Activated CD8-positive, alpha-beta memory T cell treated with anti-CD3 and anti-CD28 coated beads, Interleukin-2, amount 10 ng/mL, durations not matched to agents 7 days and 5 days (primary cell): Measurements from ENCODE around the gene DNPEP. TPM values are rescaled to one million over a fixed set of nuclear protein-coding genes. Genes with fewer than 3 reads are reported as not detected.

Source experiments
- ATAC-seq: fragments of 150-1000 bp; cut with Tn5 transposase; one replicate; pipeline ENCODE4 v1.10.0; 2021; ENCODE audit warnings: moderate library complexity
- CTCF ChIA-PET: fragments of 350-600 bp; sonication (Branson Sonifier 250); formaldehyde crosslinking; loops from one replicate; lab custom pipeline; 2021; ENCODE audit warnings: antibody characterized with exemption; lab: Charles Lee
- DNase-seq: peaks from one replicate; pipeline ENCODE4 v3.0.0-alpha.2; 2020
- H3K27ac Mint-ChIP-seq: one replicate; pipeline ENCODE4 v1.8.0; 2021; ENCODE audit warnings: mild to moderate bottlenecking, mixed read lengths
- H3K27me3 Mint-ChIP-seq: one replicate; pipeline ENCODE4 v1.8.0; 2021; ENCODE audit warnings: mixed read lengths
- H3K36me3 Mint-ChIP-seq: one replicate; pipeline ENCODE4 v1.8.0; 2021; ENCODE audit warnings: mild to moderate bottlenecking, mixed read lengths
- H3K4me1 Mint-ChIP-seq: one replicate; pipeline ENCODE4 v1.8.0; 2021; ENCODE audit warnings: mixed read lengths
- H3K4me3 Mint-ChIP-seq: one replicate; pipeline ENCODE4 v1.8.0; 2021; ENCODE audit warnings: mild to moderate bottlenecking, moderate library complexity, mixed read lengths
- H3K9me3 Mint-ChIP-seq: one replicate; pipeline ENCODE4 v1.8.0; 2022; ENCODE audit warnings: low read depth, mixed read lengths
- total RNA-seq, 2 experiments: library from RNA; stranded (reverse); gene quantifications; one replicate each; pipeline ENCODE4 v1.2.3, GENCODE V29; 2021

Gene DNPEP
- total RNA-seq, 2 experiments from 2014 or later: 60.3 to 64.8 TPM

GRCh38 chr2:219386532-219387280 lies 1.0 kb downstream of the DNPEP start:
- ATAC-seq: no peak
- Mint-ChIP-seq H3K27me3 (peaks cover 4% of the 10 kb centered on the region), H3K27ac (peak overlapping the region; percentile 93), H3K36me3 (peaks cover 15% of the 10 kb centered on the region), H3K4me3 (peak overlapping the region; percentile 88), H3K9me3 (peaks cover 2% of the 10 kb centered on the region), H3K4me1 (peaks cover 13% of the 10 kb centered on the region)
- DNase-seq: no peak
- CTCF ChIA-PET: interaction anchor here (0.7 to 2.8 kb wide), 9 partner anchors 8 to 233 kb away, joined by 3 to 27 read pairs (median 5); no protein-coding TSS in a partner anchor

GRCh38 chr2:219385958-219386520 lies 1.7 kb downstream of the DNPEP start:
- H3K36me3 Mint-ChIP-seq: peaks cover 15% of the 10 kb centered on the region

GRCh38 chr2:219384859-219385258 lies 2.9 kb downstream of the DNPEP start:
- Mint-ChIP-seq H3K36me3 (peaks cover 15% of the 10 kb centered on the region), H3K9me3 (no peaks in the 10 kb centered on the region), H3K27me3 (no peaks in the 10 kb centered on the region), H3K4me1 (peaks cover 13% of the 10 kb centered on the region), H3K27ac (no peak overlapping the region), H3K4me3 (no peak overlapping the region)
- DNase-seq: no peak
- CTCF ChIA-PET: no interaction called here
- ATAC-seq: no peak

More at GRCh38 chr2:219385958-219386520, 1.7 kb downstream of the DNPEP start:
- no peak for DNase-seq
- H3K4me1 Mint-ChIP-seq: peaks cover 13% of the 10 kb centered on the region
- H3K9me3 Mint-ChIP-seq: no peaks in the 10 kb centered on the region
- H3K4me3 Mint-ChIP-seq: peak overlapping the region; percentile 88
- H3K27ac Mint-ChIP-seq: peak overlapping the region; percentile 11
- ATAC-seq: no peak
- CTCF ChIA-PET: interaction anchor here (1.7 kb wide), 1 partner anchor 108 kb away, joined by 7 read pairs; no protein-coding TSS in a partner anchor
- peaks cover 2% of the 10 kb centered on the region for H3K27me3 Mint-ChIP-seq

- no peaks in the 10 kb centered on the region for H3K9me3 Mint-ChIP-seq
- CTCF ChIA-PET: interaction anchor here (0.7 kb wide), 1 partner anchor 100 kb away, joined by 3 read pairs; no protein-coding TSS in a partner anchor
- no peak for ATAC-seq
- no peaks in the 10 kb centered on the region for H3K27me3 Mint-ChIP-seq
- peaks cover 15% of the 10 kb centered on the region for H3K36me3 Mint-ChIP-seq
- DNase-seq: no peak
- no peak overlapping the region for H3K4me3 Mint-ChIP-seq
- no peak overlapping the region for H3K27ac Mint-ChIP-seq
- H3K4me1 Mint-ChIP-seq: peaks cover 13% of the 10 kb centered on the region
Measured at GRCh38 chr2:219384083-219384713, 3.5 kb downstream of the DNPEP start.

GRCh38 chr2:219381448-219381847 lies 6.3 kb downstream of the DNPEP start:
- no peak overlapping the region for H3K27ac Mint-ChIP-seq
- H3K4me3 Mint-ChIP-seq: no peak overlapping the region
- peaks cover 18% of the 10 kb centered on the region for H3K36me3 Mint-ChIP-seq
- no peaks in the 10 kb centered on the region for H3K27me3 Mint-ChIP-seq
- DNase-seq: no peak
- peaks cover 7% of the 10 kb centered on the region for H3K4me1 Mint-ChIP-seq
- ATAC-seq: no peak
- CTCF ChIA-PET: no interaction called here
- no peaks in the 10 kb centered on the region for H3K9me3 Mint-ChIP-seq

- DNase-seq (no peak), ATAC-seq (no peak)
- H3K27ac Mint-ChIP-seq: no peak overlapping the region
- H3K4me1 Mint-ChIP-seq: peaks cover 5% of the 10 kb centered on the region
- CTCF ChIA-PET: no interaction called here
- no peaks in the 10 kb centered on the region for H3K27me3 Mint-ChIP-seq
- no peak overlapping the region for H3K4me3 Mint-ChIP-seq
- peaks cover 14% of the 10 kb centered on the region for H3K36me3 Mint-ChIP-seq
- no peaks in the 10 kb centered on the region for H3K9me3 Mint-ChIP-seq
Measured at GRCh38 chr2:219380926-219381325, 6.8 kb downstream of the DNPEP start.

GRCh38 chr2:219378163-219378851 lies 9.4 kb downstream of the DNPEP start:
- CTCF ChIA-PET: interaction anchor here (1.3 to 1.4 kb wide), 2 partner anchors 9 to 10 kb away, joined by 5 read pairs; partner anchors contain the start of gene DNPEP
- DNase-seq: no peak
- Mint-ChIP-seq H3K36me3 (peaks cover 23% of the 10 kb centered on the region), H3K4me3 (no peak overlapping the region), H3K9me3 (no peaks in the 10 kb centered on the region), H3K27ac (no peak overlapping the region), H3K4me1 (no peaks in the 10 kb centered on the region), H3K27me3 (no peaks in the 10 kb centered on the region)
- ATAC-seq: no peak

- H3K27me3 Mint-ChIP-seq: no peaks in the 10 kb centered on the region
- H3K4me1 Mint-ChIP-seq: no peaks in the 10 kb centered on the region
- CTCF ChIA-PET: interaction anchor here (1.0 kb wide), 1 partner anchor 18 kb away, joined by 3 read pairs; no protein-coding TSS in a partner anchor
- no peak for ATAC-seq
- DNase-seq: no peak
- no peak overlapping the region for H3K4me3 Mint-ChIP-seq
- H3K9me3 Mint-ChIP-seq: no peaks in the 10 kb centered on the region
- H3K27ac Mint-ChIP-seq: no peak overlapping the region
- H3K36me3 Mint-ChIP-seq: peaks cover 12% of the 10 kb centered on the region
Measured at GRCh38 chr2:219369447-219369861, 18.3 kb downstream of the DNPEP start.

GRCh38 chr2:219368690-219369191 lies 19.0 kb downstream of the DNPEP start:
- ATAC-seq: no peak
- Mint-ChIP-seq H3K36me3 (peaks cover 5% of the 10 kb centered on the region), H3K27ac (no peak overlapping the region), H3K27me3 (no peaks in the 10 kb centered on the region), H3K4me1 (no peaks in the 10 kb centered on the region), H3K4me3 (no peak overlapping the region), H3K9me3 (no peaks in the 10 kb centered on the region)
- DNase-seq: no peak
- CTCF ChIA-PET: no interaction called here

GRCh38 chr2:219362524-219363164 lies 25.1 kb downstream of the DNPEP start:
- H3K36me3 Mint-ChIP-seq: peaks cover 1% of the 10 kb centered on the region
- no peak overlapping the region for H3K4me3 Mint-ChIP-seq
- DNase-seq (peak; percentile 48), ATAC-seq (peak; percentile 71)
- H3K27ac Mint-ChIP-seq: no peak overlapping the region
- H3K9me3 Mint-ChIP-seq: no peaks in the 10 kb centered on the region
- CTCF ChIA-PET: interaction anchor here (1.5 kb wide), 1 partner anchor 10 kb away, joined by 3 read pairs; no protein-coding TSS in a partner anchor
- H3K4me1 Mint-ChIP-seq: peaks cover 12% of the 10 kb centered on the region
- peaks cover 28% of the 10 kb centered on the region for H3K27me3 Mint-ChIP-seq

- H3K4me3 Mint-ChIP-seq: no peak overlapping the region
- no peaks in the 10 kb centered on the region for H3K9me3 Mint-ChIP-seq
- H3K4me1 Mint-ChIP-seq: peaks cover 12% of the 10 kb centered on the region
- peaks cover 31% of the 10 kb centered on the region for H3K27me3 Mint-ChIP-seq
- H3K27ac Mint-ChIP-seq: no peak overlapping the region
- no peak for ATAC-seq
- DNase-seq: no peak
- peaks cover 1% of the 10 kb centered on the region for H3K36me3 Mint-ChIP-seq
- CTCF ChIA-PET: interaction anchor here (1.5 kb wide), 1 partner anchor 9 kb away, joined by 3 read pairs; no protein-coding TSS in a partner anchor
Measured at GRCh38 chr2:219362072-219362471, 25.6 kb downstream of the DNPEP start.
